Activated T-cell treated with anti-CD3 and anti-CD28 coated beads, Interleukin-2, amount 50 U/mL, for 4 hours (primary cell): Measurements from ENCODE around the gene DLD. TPM values are rescaled to one million over a fixed set of nuclear protein-coding genes. Genes with fewer than 3 reads are reported as not detected.
A peak's percentile ranks its signal among the peaks of the same experiment; 100 is the strongest.
"Not testable (repeated sequence)": the region's sequence is repeated elsewhere in the genome, so short reads cannot be mapped to it uniquely, and the experiment has no call there.

Source experiments
- ATAC-seq, 2 donors: fragments of 200-7000 bp; cut with Tn5 transposase; one replicate each; pipeline ENCODE4 v1.10.0; 2021
- DNase-seq: peaks from one replicate; pipeline ENCODE4 v3.0.0-alpha.2; 2020
- H3K27me3 Mint-ChIP-seq: one replicate; pipeline ENCODE4 v1.8.0; 2021; ENCODE audit warnings: low read depth, mixed read lengths
- H3K36me3 Mint-ChIP-seq: one replicate; pipeline ENCODE4 v1.8.0; 2022; ENCODE audit warnings: mixed read lengths; ENCODE audit not compliant: insufficient read depth
- H3K4me1 Mint-ChIP-seq: one replicate; pipeline ENCODE4 v1.8.0; 2021; ENCODE audit warnings: low read depth, mixed read lengths
- H3K4me3 Mint-ChIP-seq: one replicate; pipeline ENCODE4 v1.8.0; 2021; ENCODE audit warnings: mild to moderate bottlenecking, moderate library complexity, mixed read lengths
- H3K9me3 Mint-ChIP-seq: one replicate; pipeline ENCODE4 v1.8.0; 2021; ENCODE audit warnings: mixed read lengths
- total RNA-seq, 3 donors: library from RNA; stranded (reverse); gene quantifications; one replicate each; pipeline ENCODE4 v1.2.1, GENCODE V29; 2021

Gene DLD, protein sequence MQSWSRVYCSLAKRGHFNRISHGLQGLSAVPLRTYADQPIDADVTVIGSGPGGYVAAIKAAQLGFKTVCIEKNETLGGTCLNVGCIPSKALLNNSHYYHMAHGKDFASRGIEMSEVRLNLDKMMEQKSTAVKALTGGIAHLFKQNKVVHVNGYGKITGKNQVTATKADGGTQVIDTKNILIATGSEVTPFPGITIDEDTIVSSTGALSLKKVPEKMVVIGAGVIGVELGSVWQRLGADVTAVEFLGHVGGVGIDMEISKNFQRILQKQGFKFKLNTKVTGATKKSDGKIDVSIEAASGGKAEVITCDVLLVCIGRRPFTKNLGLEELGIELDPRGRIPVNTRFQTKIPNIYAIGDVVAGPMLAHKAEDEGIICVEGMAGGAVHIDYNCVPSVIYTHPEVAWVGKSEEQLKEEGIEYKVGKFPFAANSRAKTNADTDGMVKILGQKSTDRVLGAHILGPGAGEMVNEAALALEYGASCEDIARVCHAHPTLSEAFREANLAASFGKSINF
- total RNA-seq: 100 to 1,000 TPM; 100 to 105 (median 103) TPM

DNA sequence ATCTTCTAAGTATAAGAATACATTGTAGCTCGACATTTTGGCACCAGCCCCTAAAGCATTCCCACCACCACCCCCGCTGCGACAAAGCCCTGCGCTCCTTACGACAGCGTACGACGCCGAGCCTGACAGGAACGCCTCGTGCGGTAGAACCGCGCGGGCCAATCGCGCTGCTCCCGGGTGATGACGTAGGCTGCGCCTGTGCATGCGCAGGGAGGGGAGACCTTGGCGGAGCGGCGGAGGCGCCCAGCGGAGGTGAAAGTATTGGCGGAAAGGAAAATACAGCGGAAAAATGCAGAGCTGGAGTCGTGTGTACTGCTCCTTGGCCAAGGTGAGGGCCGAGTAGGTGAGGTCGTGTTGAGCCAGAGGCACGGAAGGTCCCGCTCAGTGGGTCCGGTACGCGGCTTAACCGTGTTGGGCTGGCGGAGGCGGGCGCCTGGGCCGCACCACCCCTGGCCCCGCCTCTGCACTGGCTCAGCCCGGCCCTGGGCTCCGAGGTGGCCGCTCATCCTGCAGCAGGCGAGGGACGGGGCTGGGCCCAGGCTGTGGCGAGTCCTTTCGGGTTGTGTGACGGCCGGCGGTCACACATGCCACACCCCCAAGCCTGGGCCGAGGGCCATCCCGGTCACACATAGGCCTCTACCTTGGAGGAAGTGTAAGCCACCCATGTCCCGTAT is at the start of gene DLD:
DLD (plus strand) TSS at position 222 of the 674 bp plus-strand sequence; CDS start at position 290, 68 bp downstream.
- peak; percentile 98 to 99 for ATAC-seq
- DNase-seq: peak; percentile 90
- no peaks in the 10 kb centered on the region for H3K9me3 Mint-ChIP-seq
- no peaks in the 10 kb centered on the region for H3K27me3 Mint-ChIP-seq
- H3K4me1 Mint-ChIP-seq: peaks cover 41% of the 10 kb centered on the region
- peak within 1 kb of the TSS; percentile 92 for H3K4me3 Mint-ChIP-seq
- H3K36me3 Mint-ChIP-seq: peaks cover 28% of the 10 kb centered on the region

DNA sequence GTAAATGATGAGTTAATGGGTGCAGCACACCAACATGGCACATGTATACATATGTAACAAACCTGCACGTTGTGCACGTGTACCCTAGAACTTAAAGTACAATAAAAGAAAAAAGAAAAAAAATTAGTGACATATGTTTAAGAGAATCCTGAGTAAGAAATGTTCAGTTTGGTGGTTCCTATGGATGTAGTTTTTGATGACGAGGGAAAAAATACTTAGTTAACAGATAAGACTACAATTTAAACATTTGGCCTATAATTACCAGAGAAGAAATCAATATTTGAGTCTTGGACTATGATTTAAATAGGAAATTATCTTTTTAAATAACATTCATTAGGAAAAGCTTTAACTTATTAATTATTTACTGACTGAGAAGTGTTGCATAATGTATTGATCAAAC is 48.8 kb upstream of the DLD start:
- H3K4me3 Mint-ChIP-seq: no peak overlapping the region

DNA sequence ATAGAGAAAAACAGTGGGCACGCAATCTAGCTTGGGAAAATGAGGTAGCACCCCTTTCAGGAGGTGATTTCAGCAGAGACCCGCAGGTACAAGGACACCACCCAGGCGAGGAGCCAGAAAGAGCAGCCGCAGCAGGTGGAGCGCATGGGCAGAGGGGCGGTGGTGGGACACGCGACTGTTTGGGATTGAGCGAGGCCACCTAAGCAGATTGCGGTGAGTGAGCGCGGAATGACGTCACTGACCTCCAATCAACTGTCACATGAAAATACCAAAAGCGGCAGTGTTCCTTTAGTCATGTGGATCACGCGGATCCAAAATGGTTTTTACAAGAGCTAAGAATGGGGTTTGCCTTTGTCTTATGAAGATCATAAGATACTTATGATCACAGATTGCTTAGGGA is 47.8 kb upstream of the DLD start:
- Mint-ChIP-seq H3K9me3 (peaks cover 4% of the 10 kb centered on the region), H3K27me3 (no peaks in the 10 kb centered on the region), H3K36me3 (no peaks in the 10 kb centered on the region), H3K4me1 (no peaks in the 10 kb centered on the region), H3K4me3 (no peak overlapping the region)
- no peak for DNase-seq
- ATAC-seq: no peak

More for the DNA sequence above, 48.8 kb upstream of the DLD start:
- DNase-seq (no peak), ATAC-seq (no peak)
- Mint-ChIP-seq H3K4me1 (no peaks in the 10 kb centered on the region), H3K36me3 (no peaks in the 10 kb centered on the region), H3K9me3 (peaks cover 4% of the 10 kb centered on the region), H3K27me3 (no peaks in the 10 kb centered on the region)

DNA sequence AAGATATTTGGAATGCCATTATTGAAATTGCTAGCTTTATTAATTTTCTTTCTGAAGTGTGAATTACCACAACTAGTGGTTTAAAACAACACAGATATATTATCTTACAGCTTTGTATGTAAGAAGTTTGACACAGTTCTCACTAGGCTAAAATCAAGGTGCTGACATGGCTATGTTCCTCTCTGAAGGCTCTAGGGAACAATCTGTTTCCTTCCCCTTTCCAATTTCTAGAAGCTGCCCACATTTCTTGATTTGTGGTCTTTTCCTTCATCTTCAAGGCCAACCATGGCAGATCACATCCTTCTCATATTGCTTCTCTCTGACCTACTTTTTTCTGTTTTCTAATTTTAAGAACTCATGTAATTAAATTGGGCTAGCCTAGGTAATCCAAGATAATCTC is 44.7 kb upstream of the DLD start:
- no peak for ATAC-seq
- no peaks in the 10 kb centered on the region for H3K36me3 Mint-ChIP-seq
- no peaks in the 10 kb centered on the region for H3K9me3 Mint-ChIP-seq
- no peak overlapping the region for H3K4me3 Mint-ChIP-seq
- no peak for DNase-seq
- no peaks in the 10 kb centered on the region for H3K4me1 Mint-ChIP-seq
- no peaks in the 10 kb centered on the region for H3K27me3 Mint-ChIP-seq

DNA sequence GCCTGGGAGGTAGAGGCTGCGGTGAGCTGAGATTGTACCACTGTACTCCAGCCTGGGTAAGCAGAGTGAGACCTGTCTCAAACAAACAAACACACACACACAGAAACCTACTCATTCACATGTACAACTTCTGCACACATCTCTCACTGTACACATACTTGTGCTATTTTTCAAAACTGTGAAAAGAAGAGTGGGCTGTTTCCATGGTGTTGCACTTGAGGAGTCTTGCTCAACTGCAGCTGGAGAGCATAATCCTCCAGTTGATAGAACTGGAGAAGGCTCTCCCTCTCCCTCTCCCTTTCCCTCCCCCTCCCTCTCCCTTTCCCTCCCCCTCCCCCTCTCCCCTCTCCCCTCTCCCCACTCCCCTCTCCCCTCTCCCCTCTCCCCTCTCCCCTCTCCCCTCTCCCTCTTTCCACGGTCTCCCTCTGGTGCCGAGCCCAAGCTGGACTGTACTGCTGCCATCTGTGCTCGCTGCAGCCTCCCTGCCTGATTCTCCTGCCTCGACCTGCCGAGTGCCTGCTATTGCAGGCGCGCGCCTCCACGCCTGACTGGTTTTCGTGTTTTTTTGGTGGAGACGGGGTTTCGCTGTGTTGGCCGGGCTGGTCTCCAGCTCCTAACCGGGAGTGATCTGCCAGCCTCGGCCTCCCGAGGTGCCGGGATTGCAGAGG is 43.7 kb upstream of the DLD start:
- no peaks in the 10 kb centered on the region for H3K36me3 Mint-ChIP-seq
- H3K27me3 Mint-ChIP-seq: no peaks in the 10 kb centered on the region
- DNase-seq (no peak), ATAC-seq (no peak)
- H3K4me1 Mint-ChIP-seq: no peaks in the 10 kb centered on the region
- H3K9me3 Mint-ChIP-seq: no peaks in the 10 kb centered on the region
- H3K4me3 Mint-ChIP-seq: no peak overlapping the region

DNA sequence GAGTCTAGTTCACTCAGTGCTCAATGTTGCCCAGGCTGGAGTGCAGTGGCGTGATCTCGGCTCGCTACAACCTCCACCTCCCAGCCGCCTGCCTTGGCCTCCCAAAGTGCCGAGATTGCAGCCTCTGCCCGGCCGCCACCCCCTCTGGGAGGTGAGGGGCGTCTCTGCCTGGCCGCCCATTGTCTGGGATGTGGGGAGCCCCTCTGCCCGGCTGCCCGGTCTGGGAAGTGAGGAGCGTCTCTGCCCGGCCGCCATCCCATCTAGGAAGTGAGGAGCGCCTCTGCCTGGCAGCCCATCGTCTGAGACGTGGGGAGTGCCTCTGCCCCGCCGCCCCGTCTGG is 43.2 kb upstream of the DLD start:
- DNase-seq, ATAC-seq, H3K9me3 Mint-ChIP-seq, H3K4me3 Mint-ChIP-seq, H3K36me3 Mint-ChIP-seq, H3K4me1 Mint-ChIP-seq, H3K27me3 Mint-ChIP-seq: not testable (repeated sequence)

DNA sequence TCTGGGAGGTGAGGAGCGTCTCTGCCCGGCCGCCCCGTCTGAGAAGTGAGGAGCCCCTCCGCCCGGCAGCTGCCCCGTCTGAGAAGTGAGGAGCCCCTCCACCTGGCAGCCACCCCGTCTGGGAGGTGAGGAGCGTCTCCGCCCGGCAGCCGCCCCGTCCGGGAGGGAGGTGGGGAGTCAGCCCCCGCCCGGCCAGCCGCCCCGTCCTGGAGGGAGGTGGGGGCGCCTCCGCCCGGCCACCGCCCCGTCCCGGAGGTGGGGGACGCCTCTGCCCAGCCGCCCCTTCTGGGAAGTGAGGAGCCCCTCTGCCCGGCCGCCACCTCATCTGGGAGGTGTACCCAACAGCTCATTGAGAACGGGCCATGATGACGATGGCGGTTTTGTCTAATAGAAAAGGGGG is 42.8 kb upstream of the DLD start:
- H3K4me3 Mint-ChIP-seq, ATAC-seq, DNase-seq, H3K4me1 Mint-ChIP-seq, H3K9me3 Mint-ChIP-seq, H3K27me3 Mint-ChIP-seq, H3K36me3 Mint-ChIP-seq: not testable (repeated sequence)

DNA sequence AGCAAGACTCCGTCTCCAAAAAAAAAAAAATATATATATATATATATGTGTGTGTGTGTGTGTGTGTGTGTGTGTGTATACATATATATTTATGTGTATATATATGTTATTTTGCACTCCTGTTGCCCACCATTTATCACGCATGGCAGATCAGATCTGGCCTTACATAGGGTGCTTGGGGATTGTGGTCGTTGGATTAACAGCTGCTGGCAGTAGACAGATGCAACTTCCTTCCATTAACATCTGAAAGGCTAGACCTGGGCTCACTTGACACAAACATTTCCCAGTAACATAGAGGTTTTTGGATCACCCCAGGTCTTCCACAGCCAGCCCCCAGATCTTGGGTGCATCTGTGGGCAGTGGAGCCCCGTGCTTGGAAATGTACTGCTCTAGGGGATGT is 40.8 kb upstream of the DLD start:
- H3K4me3 Mint-ChIP-seq: no peak overlapping the region
- no peak for DNase-seq
- H3K4me1 Mint-ChIP-seq: peaks cover 9% of the 10 kb centered on the region
- no peak for ATAC-seq
- H3K27me3 Mint-ChIP-seq: no peaks in the 10 kb centered on the region
- H3K9me3 Mint-ChIP-seq: no peaks in the 10 kb centered on the region
- no peaks in the 10 kb centered on the region for H3K36me3 Mint-ChIP-seq

DNA sequence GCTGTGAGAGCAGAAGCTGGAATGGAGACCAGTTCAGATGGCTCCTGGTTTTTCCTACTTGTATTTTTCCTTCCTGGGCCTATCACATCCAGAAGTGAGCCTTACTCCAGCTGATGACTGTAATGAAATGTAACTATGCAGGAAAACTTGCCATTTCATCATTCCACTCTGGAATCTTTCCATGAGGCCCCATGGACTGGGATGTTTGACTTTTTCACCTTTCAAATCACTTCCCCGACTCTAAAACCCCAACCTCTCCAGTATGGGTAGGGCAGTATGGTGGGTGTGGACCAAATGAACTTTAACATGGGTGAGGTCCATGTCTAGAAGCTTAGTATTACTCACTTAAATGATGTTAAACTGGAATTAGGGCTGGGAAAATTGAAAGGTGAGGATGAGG is 40.3 kb upstream of the DLD start:
- Mint-ChIP-seq H3K4me1 (peaks cover 13% of the 10 kb centered on the region), H3K36me3 (no peaks in the 10 kb centered on the region), H3K27me3 (no peaks in the 10 kb centered on the region), H3K9me3 (no peaks in the 10 kb centered on the region), H3K4me3 (no peak overlapping the region)
- DNase-seq (no peak), ATAC-seq (no peak)

DNA sequence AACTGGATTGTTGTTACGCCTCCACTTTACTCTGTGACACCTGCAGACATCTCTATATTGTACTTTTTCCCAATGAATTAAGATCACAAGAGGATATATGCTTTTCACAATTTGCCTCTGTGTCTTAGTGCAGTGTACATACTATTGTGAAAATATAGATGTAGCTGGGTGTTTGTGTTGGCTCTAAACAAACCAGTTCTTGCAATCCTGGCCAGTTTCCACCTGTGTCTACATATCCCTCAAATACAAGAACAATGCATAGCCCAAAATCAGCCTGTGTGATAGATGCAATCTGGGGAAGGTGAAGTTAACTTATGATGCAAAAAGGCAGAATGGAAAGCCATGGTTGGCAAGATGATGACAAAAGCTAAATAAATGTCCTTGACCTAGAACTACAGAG is 36.5 kb upstream of the DLD start:
- H3K4me1 Mint-ChIP-seq: peaks cover 45% of the 10 kb centered on the region
- no peaks in the 10 kb centered on the region for H3K9me3 Mint-ChIP-seq
- ATAC-seq (no peak), DNase-seq (no peak)
- H3K27me3 Mint-ChIP-seq: no peaks in the 10 kb centered on the region
- no peak overlapping the region for H3K4me3 Mint-ChIP-seq
- no peaks in the 10 kb centered on the region for H3K36me3 Mint-ChIP-seq

DNA sequence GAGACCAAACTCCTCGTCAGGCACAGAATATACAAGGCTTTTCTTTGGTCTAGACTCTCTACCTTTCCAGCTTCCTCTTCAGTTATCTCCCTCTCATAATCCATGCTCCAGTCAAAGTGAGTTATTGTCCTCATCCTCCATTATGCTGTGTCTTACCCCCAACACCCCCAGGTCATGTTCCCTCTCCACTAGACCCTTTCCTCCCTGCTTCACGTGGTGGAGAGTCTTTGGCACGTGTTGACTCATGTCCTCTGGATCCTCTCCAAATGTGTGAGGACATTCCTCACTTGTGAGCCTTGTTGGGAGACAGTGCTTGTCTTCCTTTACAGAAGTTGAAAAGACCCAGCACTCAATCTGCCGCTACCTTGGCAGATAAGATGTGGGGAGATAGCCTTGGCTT is 36.0 kb upstream of the DLD start:
- H3K4me1 Mint-ChIP-seq: peaks cover 51% of the 10 kb centered on the region
- H3K36me3 Mint-ChIP-seq: no peaks in the 10 kb centered on the region
- no peak for ATAC-seq
- H3K9me3 Mint-ChIP-seq: no peaks in the 10 kb centered on the region
- DNase-seq: no peak
- H3K27me3 Mint-ChIP-seq: no peaks in the 10 kb centered on the region
- H3K4me3 Mint-ChIP-seq: no peak overlapping the region

DNA sequence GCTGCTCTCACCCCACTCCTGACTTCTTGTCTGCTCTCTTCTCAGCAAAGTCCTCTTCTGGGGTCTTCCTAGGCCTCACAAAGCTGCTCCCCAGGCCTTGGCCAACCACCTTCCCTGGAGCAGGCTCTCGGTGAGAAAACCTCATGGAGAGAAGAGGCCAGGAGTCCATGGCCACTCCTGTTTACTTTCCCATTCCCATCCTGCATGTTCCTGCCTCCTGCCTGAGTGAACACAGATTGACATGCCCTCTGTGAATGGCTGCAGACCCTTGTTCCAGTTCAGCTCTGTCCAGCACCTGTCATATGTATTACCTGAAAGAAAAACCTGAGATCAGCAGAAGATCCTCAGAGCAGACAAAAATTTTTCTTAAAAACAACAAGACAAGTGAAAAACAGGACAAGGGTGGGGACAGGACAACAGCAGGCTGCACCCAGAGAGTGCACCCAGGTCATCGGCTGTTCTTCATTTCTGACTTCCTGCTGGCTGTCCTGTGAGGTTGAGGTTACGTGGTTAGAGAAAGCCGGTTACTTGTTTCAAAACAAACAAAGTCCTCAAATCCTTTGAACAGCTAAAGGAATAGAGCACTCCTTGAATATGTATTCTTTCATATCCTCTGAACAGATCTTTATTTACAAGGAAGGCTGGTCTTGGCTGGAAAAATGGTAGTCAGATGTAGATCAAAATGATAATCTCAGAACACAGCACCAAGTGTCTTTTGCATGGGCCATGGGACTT is 34.0 kb upstream of the DLD start:
- Mint-ChIP-seq H3K9me3 (no peaks in the 10 kb centered on the region), H3K27me3 (no peaks in the 10 kb centered on the region), H3K4me1 (peaks cover 58% of the 10 kb centered on the region), H3K4me3 (peak overlapping the region; percentile 55), H3K36me3 (no peaks in the 10 kb centered on the region)
- DNase-seq: no peak
- ATAC-seq: peak; percentile 34 to 72

DNA sequence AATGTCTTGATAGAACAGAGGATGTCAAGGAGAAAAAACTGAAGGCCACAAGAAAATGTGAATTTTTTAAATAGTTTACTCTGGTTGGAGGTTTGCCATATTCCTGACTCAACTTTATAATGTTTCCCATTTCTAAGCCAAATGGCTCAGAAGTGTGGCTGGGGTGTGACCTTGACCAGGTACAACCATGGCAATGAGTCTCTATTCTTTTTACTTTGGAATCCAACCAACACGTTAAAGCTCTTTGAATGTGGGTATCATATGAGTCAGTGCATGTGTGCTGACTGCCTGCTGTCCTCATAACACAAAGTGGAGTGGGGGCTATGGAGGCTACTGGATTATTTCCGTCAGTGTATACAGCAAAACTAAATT is 33.5 kb upstream of the DLD start:
- Mint-ChIP-seq H3K4me3 (peak overlapping the region; percentile 55), H3K27me3 (no peaks in the 10 kb centered on the region), H3K36me3 (no peaks in the 10 kb centered on the region), H3K9me3 (no peaks in the 10 kb centered on the region), H3K4me1 (peaks cover 58% of the 10 kb centered on the region)
- peak in 1 of 2 donors; percentile 62 for ATAC-seq
- no peak for DNase-seq

DNA sequence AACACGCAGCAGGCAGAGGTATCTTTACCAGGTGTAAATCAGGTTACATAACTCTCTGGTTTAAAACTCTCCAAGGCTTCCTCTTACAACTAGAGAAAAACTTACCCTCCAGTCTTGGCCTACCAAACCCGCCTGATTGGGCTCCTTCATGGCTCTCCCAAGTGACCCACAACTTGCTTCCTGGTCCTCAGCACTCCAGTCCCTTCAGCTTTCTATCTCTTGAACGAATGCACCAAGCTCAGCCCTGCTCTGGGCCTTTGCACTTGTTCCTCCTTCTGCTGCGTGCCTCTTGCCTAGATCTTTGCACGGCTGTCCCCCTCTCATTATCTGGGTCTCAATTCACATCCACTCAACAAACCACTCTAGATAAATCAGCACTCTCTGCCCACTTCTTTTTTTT is 32.7 kb upstream of the DLD start:
- DNase-seq (no peak), ATAC-seq (no peak)
- H3K27me3 Mint-ChIP-seq: no peaks in the 10 kb centered on the region
- H3K36me3 Mint-ChIP-seq: no peaks in the 10 kb centered on the region
- H3K9me3 Mint-ChIP-seq: no peaks in the 10 kb centered on the region
- no peak overlapping the region for H3K4me3 Mint-ChIP-seq
- H3K4me1 Mint-ChIP-seq: peaks cover 58% of the 10 kb centered on the region
